GM18508 (cell line): ENCODE data around the gene PTPN2.

Source experiments
- ATAC-seq: cut with Tn5 transposase; IDR thresholded peaks from one replicate; pipeline ENCODE4 v1.9.1; 2021; ENCODE audit warnings: moderate number of reproducible peaks; ENCODE audit not compliant: insufficient read depth, unreplicated experiment

PTPN2 gene

GRCh38 chr18:12750715-12751502 lies 133.1 kb downstream of the PTPN2 start:
- ATAC-seq: no peak

- ATAC-seq: no peak
Measured at GRCh38 chr18:12750076-12750714, 133.8 kb downstream of the PTPN2 start.

- no peak for ATAC-seq
Measured at GRCh38 chr18:12749121-12749520, 134.9 kb downstream of the PTPN2 start.

GRCh38 chr18:12748671-12749070 lies 135.4 kb downstream of the PTPN2 start:
- no peak for ATAC-seq

- no peak for ATAC-seq
Measured at GRCh38 chr18:12747530-12748315, 136.3 kb downstream of the PTPN2 start.

- no peak for ATAC-seq
Measured at GRCh38 chr18:12745095-12745795, 138.8 kb downstream of the PTPN2 start.

- no peak for ATAC-seq
Measured at GRCh38 chr18:12744103-12744502, 139.9 kb downstream of the PTPN2 start.

GRCh38 chr18:12742453-12742852 lies 141.6 kb downstream of the PTPN2 start:
- ATAC-seq: no peak
